ENCODE results near the gene MITD1. TPM values are rescaled to one million over a fixed set of nuclear protein-coding genes. Genes with fewer than 3 reads are reported as not detected.
"Not testable (repeated sequence)": the region's sequence is repeated elsewhere in the genome, so short reads cannot be mapped to it uniquely, and the experiment has no call there.

The MITD1 gene
- total RNA-seq, 6 experiments from 2014 or later: 12.5 to 19.5 (median 17.3) TPM

GRCh38 chr2:99140056-99140859 is 40.6 kb downstream of the MITD1 start:
- Mint-ChIP-seq H3K36me3 (ENCODE audit: low read depth) (no peaks in the 10 kb centered on the region), H3K27ac (peak overlapping the region; percentile 31; the same call in 1 of the 2 replicates), H3K27me3 (ENCODE audit: insufficient read depth) (peaks cover 7% of the 10 kb centered on the region), H3K4me3 (peak overlapping the region; percentile 93), H3K4me1 (ENCODE audit: low read depth) (peaks cover 9% of the 10 kb centered on the region; the same call in 1 of the 2 replicates), H3K9me3 (no peaks in the 10 kb centered on the region)
- TF ChIP-seq CTCF (IDR thresholded peaks at IDR 0.05): no peak
- no peak for DNase-seq

DNA sequence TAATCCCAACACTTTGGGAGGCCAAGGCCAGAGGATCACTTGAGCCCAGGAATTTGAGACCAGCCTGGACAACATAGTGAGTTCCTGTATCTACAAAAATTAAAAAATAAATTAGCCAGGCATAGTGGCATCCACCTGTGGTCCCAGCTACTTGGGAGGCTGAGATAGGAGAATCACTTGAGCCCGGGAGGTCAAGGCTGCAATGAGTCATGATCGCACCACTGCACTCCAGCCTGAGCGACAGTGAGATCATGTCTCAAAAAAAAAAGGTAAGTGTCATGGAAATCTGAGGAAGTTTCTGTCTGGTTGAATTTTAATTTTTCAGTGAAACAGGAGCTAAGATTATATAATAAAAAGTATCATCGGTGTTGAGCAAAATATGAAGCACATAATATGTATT is 41.9 kb downstream of the MITD1 start:
- no peak for TF ChIP-seq CTCF (IDR thresholded peaks at IDR 0.05)
- no peaks in the 10 kb centered on the region for H3K36me3 Mint-ChIP-seq (ENCODE audit: low read depth)

DNA sequence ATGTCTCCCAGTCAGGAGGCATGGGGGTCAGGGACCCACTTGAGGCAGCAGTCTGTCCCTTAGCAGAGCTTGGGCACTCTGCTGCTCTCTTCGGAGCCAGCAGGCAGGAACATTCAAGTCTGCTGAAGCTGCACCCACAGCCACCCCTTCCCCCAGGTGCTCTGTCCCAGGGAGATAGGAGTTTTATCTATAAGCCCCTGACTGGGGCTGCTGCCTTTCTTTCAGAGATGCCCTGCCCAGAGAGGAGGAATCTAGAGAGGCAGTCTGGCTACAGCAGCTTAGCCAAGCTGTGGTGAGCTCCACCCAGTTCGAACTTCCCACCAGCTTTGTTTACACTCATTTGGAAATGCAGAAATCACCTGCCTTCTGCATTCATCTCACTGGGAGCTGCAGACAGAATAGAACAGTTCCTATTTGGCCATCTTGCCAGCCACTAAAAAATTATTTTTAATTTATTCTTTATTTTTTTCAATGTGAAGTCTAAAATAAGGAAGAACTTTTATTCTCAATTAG is 45.8 kb downstream of the MITD1 start:
- H3K9me3 Mint-ChIP-seq: peaks cover 23% of the 10 kb centered on the region
- H3K4me1 Mint-ChIP-seq (ENCODE audit: low read depth); DNase-seq: not testable (repeated sequence)

More for the DNA sequence above, 41.9 kb downstream of the MITD1 start:
- Mint-ChIP-seq H3K4me3 (no peak overlapping the region), H3K4me1 (ENCODE audit: low read depth) (peaks cover 9% of the 10 kb centered on the region; the same call in 1 of the 2 replicates), H3K27me3 (ENCODE audit: insufficient read depth) (peaks cover 7% of the 10 kb centered on the region), H3K27ac (no peak overlapping the region), H3K9me3 (no peaks in the 10 kb centered on the region)
- DNase-seq: no peak

GRCh38 chr2:99127981-99128380 is 52.9 kb downstream of the MITD1 start:
- Mint-ChIP-seq H3K9me3 (peaks cover 23% of the 10 kb centered on the region), H3K4me3 (no peak overlapping the region), H3K36me3 (ENCODE audit: low read depth) (no peaks in the 10 kb centered on the region), H3K27me3 (ENCODE audit: insufficient read depth) (peaks cover 11% of the 10 kb centered on the region), H3K27ac (no peak overlapping the region), H3K4me1 (ENCODE audit: low read depth) (no peaks in the 10 kb centered on the region)
- no peak for TF ChIP-seq CTCF (IDR thresholded peaks at IDR 0.05)
- DNase-seq: no peak

More for the DNA sequence above, 45.8 kb downstream of the MITD1 start:
- H3K4me3 Mint-ChIP-seq; H3K36me3 Mint-ChIP-seq (ENCODE audit: low read depth); H3K27ac Mint-ChIP-seq: not testable (repeated sequence)
- peaks cover 12% of the 10 kb centered on the region for H3K27me3 Mint-ChIP-seq (ENCODE audit: insufficient read depth)

Other genes starting within 250 kb of the MITD1 start
- not detected for gene CRACDL, start 244.8 kb downstream of the MITD1 start, total RNA-seq (2021; fragmentation: NEBNext Ultra II Directional; extraction: Animal tissue kit (Norgen Biotek cat#: 25700))
- gene C2orf15, start 39.4 kb downstream of the MITD1 start, total RNA-seq (2021; fragmentation: NEBNext Ultra II Directional; extraction: Animal tissue kit (Norgen Biotek cat#: 25700)): not detected
- 1 to 10 TPM in 4 of 6 experiments, under 1 TPM in 2; 0.83 to 2.0 (median 1.3) TPM for gene TSGA10, start 26.1 kb downstream of the MITD1 start, total RNA-seq (2021; fragmentation: NEBNext Ultra II Directional; extraction: Animal tissue kit (Norgen Biotek cat#: 25700))
- 1 to 10 TPM; 2.5 to 3.8 (median 3.3) TPM for gene LIPT1, start 26.1 kb downstream of the MITD1 start, total RNA-seq (2021; fragmentation: NEBNext Ultra II Directional; extraction: Animal tissue kit (Norgen Biotek cat#: 25700))
- 10 to 100 TPM; 25.6 to 31.8 (median 29.6) TPM for gene MRPL30, start 126 bp upstream of the MITD1 start, total RNA-seq (2021; fragmentation: NEBNext Ultra II Directional; extraction: Animal tissue kit (Norgen Biotek cat#: 25700))
- gene LYG2, start 74.6 kb upstream of the MITD1 start, total RNA-seq (2021; fragmentation: NEBNext Ultra II Directional; extraction: Animal tissue kit (Norgen Biotek cat#: 25700)): not detected
- gene LYG1, start 120.1 kb upstream of the MITD1 start, total RNA-seq (2021; fragmentation: NEBNext Ultra II Directional; extraction: Animal tissue kit (Norgen Biotek cat#: 25700)): under 1 TPM in 5 of 6 experiments, not detected in 1; 0.23 to 0.70 (median 0.27) TPM
- 10 to 100 TPM; 40.3 to 47.9 (median 43.9) TPM for gene TXNDC9, start 155.3 kb upstream of the MITD1 start, total RNA-seq (2021; fragmentation: NEBNext Ultra II Directional; extraction: Animal tissue kit (Norgen Biotek cat#: 25700))
- gene EIF5B, start 156.3 kb upstream of the MITD1 start, total RNA-seq (2021; fragmentation: NEBNext Ultra II Directional; extraction: Animal tissue kit (Norgen Biotek cat#: 25700)): 10 to 100 TPM; 43.9 to 51.1 (median 47.8) TPM

Data from HFFc6 (cell line).